GM23248 (cell line): Measurements from ENCODE around the gene RAB6A. TPM values are rescaled to one million over a fixed set of nuclear protein-coding genes. Genes with fewer than 3 reads are reported as not detected.

Source experiments
- DNase-seq: peaks from one replicate; pipeline ENCODE4 v3.0.0-alpha.2; 2015
- H2AFZ ChIP-seq: fragments of 200-600 bp; sonication (generic); 2 replicates; pipeline ENCODE4 v1.6.1; 2016; ENCODE audit warnings: antibody characterized with exemption
- H3F3A ChIP-seq: fragments of 200-600 bp; sonication (generic); 2 replicates; pipeline ENCODE4 v1.6.1; 2016; ENCODE audit warnings: mild to moderate bottlenecking, antibody characterized with exemption, mixed run types; ENCODE audit not compliant: insufficient read depth
- H3K27ac ChIP-seq: fragments of 200-600 bp; sonication (generic); 2 replicates; pipeline ENCODE4 v1.5.1; 2016; ENCODE audit warnings: mild to moderate bottlenecking
- H3K27me3 ChIP-seq: fragments of 200-600 bp; sonication (generic); replicated peaks from 2 replicates; pipeline ENCODE4 v1.6.1; 2016; ENCODE audit warnings: mild to moderate bottlenecking; ENCODE audit not compliant: insufficient read depth
- H3K36me3 ChIP-seq: fragments of 200-600 bp; sonication (generic); 2 replicates; pipeline ENCODE4 v1.6.1; 2016; ENCODE audit warnings: low read depth, mild to moderate bottlenecking
- H3K4me1 ChIP-seq: fragments of 200-600 bp; sonication (generic); 2 replicates; pipeline ENCODE4 v1.6.1; 2016; ENCODE audit warnings: mild to moderate bottlenecking; ENCODE audit not compliant: insufficient read depth
- H3K4me2 ChIP-seq: fragments of 200-600 bp; sonication (generic); one replicate; pipeline ENCODE4 v1.6.1; 2016; ENCODE audit warnings: mild to moderate bottlenecking; ENCODE audit not compliant: unreplicated experiment
- H3K4me3 ChIP-seq: fragments of 200-600 bp; sonication (generic); 2 replicates; pipeline ENCODE4 v1.5.1; 2016; ENCODE audit warnings: mild to moderate bottlenecking
- H3K79me2 ChIP-seq: fragments of 200-600 bp; sonication (generic); 2 replicates; pipeline ENCODE4 v1.6.1; 2016; ENCODE audit warnings: mild to moderate bottlenecking; ENCODE audit not compliant: insufficient read depth
- H3K9ac ChIP-seq: fragments of 200-600 bp; sonication (generic); 2 replicates; pipeline ENCODE4 v1.6.1; 2016; ENCODE audit warnings: mild to moderate bottlenecking
- H3K9me2 ChIP-seq: fragments of 200-600 bp; sonication (generic); 2 replicates; pipeline ENCODE4 v1.6.1; 2016; ENCODE audit warnings: mixed run types, mild to moderate bottlenecking, moderate library complexity; ENCODE audit not compliant: insufficient read depth
- H3K9me3 ChIP-seq: fragments of 200-600 bp; sonication (generic); one replicate; pipeline ENCODE4 v1.6.1; 2017; ENCODE audit warnings: low read depth
- H4K20me1 ChIP-seq: fragments of 200-600 bp; sonication (generic); 2 replicates; pipeline ENCODE4 v1.6.0; 2016; ENCODE audit not compliant: insufficient read depth
- EZH2 ChIP-seq: fragments of 200-600 bp; sonication (generic); IDR thresholded peaks from 2 replicates; pipeline ENCODE4 v1.6.1; 2018; ENCODE audit warnings: antibody characterized with exemption, mild to moderate bottlenecking; ENCODE audit not compliant: insufficient read depth, poor library complexity, severe bottlenecking
- EZH2phosphoT487 ChIP-seq: fragments of 200-600 bp; sonication (generic); IDR thresholded peaks from 2 replicates; pipeline ENCODE4 v1.6.1; 2018; ENCODE audit warnings: antibody characterized with exemption, moderate library complexity, mild to moderate bottlenecking, low read depth; ENCODE audit not compliant: insufficient read depth
- whole genome bisulfite sequencing, 2 experiments: methylation state at CpG; one replicate each; pipeline ENCODE4 v1.1.6; 2015 to 2017; ENCODE audit warnings: low lambda C conversion rate in 2 of 2, low coverage in 1 of 2; ENCODE audit errors: missing lambda C conversion rate in 2 of 2; 5-methylcytosine and 5-hydroxymethylcytosine counted together
- in situ Hi-C: fragments of 300-500 bp; cut with MboI; formaldehyde crosslinking; loops from 2 replicates; pipeline ENCODE4 v1.15.0; 2020
- polyA plus RNA-seq: library from polyadenylated mRNA; unstranded; fragments of >200 nt; fragmentation: Nextera tagmentation; extraction: Ambion mirVana; gene quantifications from 2 replicates; pipeline ENCODE4 v1.2.1, GENCODE V29; 2016
- total RNA-seq: library from RNA; depleted of rRNA; stranded (reverse); fragments of >200 nt; shearing (Covaris generic); gene quantifications from 2 replicates; pipeline ENCODE4 v1.2.3, GENCODE V29; 2014

Gene RAB6A
- total and polyA plus RNA-seq, 2 experiments from 2014 or later = 145 to 147 TPM

- Histone ChIP-seq H3K4me3 (no peak overlapping the region), H3K9ac (no peak overlapping the region), H3K4me2 (no peak overlapping the region), H3K36me3 (no peaks in the 10 kb centered on the region), H3K4me1 (no peaks in the 10 kb centered on the region), H3K79me2 (no peaks in the 10 kb centered on the region), H3K9me3 (no peaks in the 10 kb centered on the region), H3K27me3 (no peaks in the 10 kb centered on the region), H3K27ac (no peak overlapping the region), H3K9me2 (no peaks in the 10 kb centered on the region), H4K20me1 (no peaks in the 10 kb centered on the region), H3F3A (no peaks in the 10 kb centered on the region), H2AFZ (no peak overlapping the region)
- DNase-seq = no peak
- 72 to 74% methylated on average over 3 of the region's 3 CpGs for WGBS, 2 experiments
- in situ Hi-C loops = no loop called here
- no peak for TF ChIP-seq EZH2phosphoT487
- TF ChIP-seq EZH2 = no peak
Measured at GRCh38 chr11:73656985-73657384, 103.9 kb downstream of the RAB6A start.

- H3K9ac ChIP-seq = no peak overlapping the region
- H3K9me3 ChIP-seq = no peaks in the 10 kb centered on the region
- H2AFZ ChIP-seq = no peak overlapping the region
- in situ Hi-C loops = no loop called here
- H3K4me2 ChIP-seq = no peak overlapping the region
- no peak for DNase-seq
- no peaks in the 10 kb centered on the region for H3K79me2 ChIP-seq
- no peak overlapping the region for H3K27ac ChIP-seq
- no peaks in the 10 kb centered on the region for H3K9me2 ChIP-seq
- no peaks in the 10 kb centered on the region for H3K36me3 ChIP-seq
- no peak for TF ChIP-seq EZH2phosphoT487
- no peak for TF ChIP-seq EZH2
- no peaks in the 10 kb centered on the region for H3K4me1 ChIP-seq
- no peak overlapping the region for H3K4me3 ChIP-seq
- H3F3A ChIP-seq = no peaks in the 10 kb centered on the region
- 95% methylated on average over 8 of the region's 8 CpGs for WGBS, 2 experiments
- no peaks in the 10 kb centered on the region for H4K20me1 ChIP-seq
- H3K27me3 ChIP-seq = no peaks in the 10 kb centered on the region
Measured at GRCh38 chr11:73655686-73656085, 105.2 kb downstream of the RAB6A start.

- Histone ChIP-seq H3K79me2 (no peaks in the 10 kb centered on the region), H3K9me2 (no peaks in the 10 kb centered on the region), H3K36me3 (no peaks in the 10 kb centered on the region), H3K4me1 (no peaks in the 10 kb centered on the region), H3K4me3 (no peak overlapping the region), H4K20me1 (no peaks in the 10 kb centered on the region), H3F3A (no peaks in the 10 kb centered on the region), H3K27ac (no peak overlapping the region), H3K4me2 (no peak overlapping the region), H3K9me3 (no peaks in the 10 kb centered on the region), H2AFZ (no peak overlapping the region), H3K27me3 (no peaks in the 10 kb centered on the region; the same call in 1 of the 2 replicates), H3K9ac (no peak overlapping the region)
- 89 to 96% methylated on average over 7 of the region's 7 CpGs for WGBS, 2 experiments
- in situ Hi-C loops = no loop called here
- DNase-seq = no peak
- TF ChIP-seq EZH2phosphoT487 (no peak), EZH2 (no peak)
Measured at GRCh38 chr11:73654482-73655021, 106.3 kb downstream of the RAB6A start.

DNA sequence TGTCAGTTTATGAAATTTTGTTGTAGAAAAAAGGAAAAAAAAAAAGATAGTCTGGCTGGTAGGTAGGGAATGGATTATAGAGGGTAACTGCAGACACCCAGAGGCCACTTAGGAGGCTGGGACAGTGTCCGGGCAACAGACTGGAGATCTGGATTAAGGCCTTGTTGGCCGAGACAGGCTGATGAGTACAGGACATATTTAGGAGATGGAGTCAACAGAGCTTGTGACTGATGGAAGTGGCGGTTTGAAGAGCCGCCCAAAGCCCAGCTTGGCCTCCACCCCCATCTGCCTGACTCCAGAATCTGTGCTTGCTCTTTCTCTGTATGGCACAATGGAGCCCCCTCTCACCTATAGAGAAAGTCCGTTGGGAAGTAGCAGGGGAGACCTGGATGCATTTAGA lies 106.9 kb downstream of the RAB6A start:
- 58 to 60% methylated on average over 5 of the region's 5 CpGs for WGBS, 2 experiments
- Histone ChIP-seq H3K36me3 (no peaks in the 10 kb centered on the region), H2AFZ (no peak overlapping the region), H3K9ac (no peak overlapping the region), H3F3A (no peaks in the 10 kb centered on the region), H4K20me1 (no peaks in the 10 kb centered on the region), H3K9me2 (no peaks in the 10 kb centered on the region), H3K9me3 (no peaks in the 10 kb centered on the region), H3K4me2 (no peak overlapping the region), H3K79me2 (no peaks in the 10 kb centered on the region), H3K4me1 (no peaks in the 10 kb centered on the region), H3K27ac (no peak overlapping the region), H3K4me3 (no peak overlapping the region), H3K27me3 (no peaks in the 10 kb centered on the region; the same call in 1 of the 2 replicates)
- TF ChIP-seq EZH2phosphoT487 = no peak
- no peak for TF ChIP-seq EZH2
- DNase-seq = no peak
- in situ Hi-C loops = no loop called here
